Measurements from ENCODE around the gene GPN2.

The GPN2 gene

DNA sequence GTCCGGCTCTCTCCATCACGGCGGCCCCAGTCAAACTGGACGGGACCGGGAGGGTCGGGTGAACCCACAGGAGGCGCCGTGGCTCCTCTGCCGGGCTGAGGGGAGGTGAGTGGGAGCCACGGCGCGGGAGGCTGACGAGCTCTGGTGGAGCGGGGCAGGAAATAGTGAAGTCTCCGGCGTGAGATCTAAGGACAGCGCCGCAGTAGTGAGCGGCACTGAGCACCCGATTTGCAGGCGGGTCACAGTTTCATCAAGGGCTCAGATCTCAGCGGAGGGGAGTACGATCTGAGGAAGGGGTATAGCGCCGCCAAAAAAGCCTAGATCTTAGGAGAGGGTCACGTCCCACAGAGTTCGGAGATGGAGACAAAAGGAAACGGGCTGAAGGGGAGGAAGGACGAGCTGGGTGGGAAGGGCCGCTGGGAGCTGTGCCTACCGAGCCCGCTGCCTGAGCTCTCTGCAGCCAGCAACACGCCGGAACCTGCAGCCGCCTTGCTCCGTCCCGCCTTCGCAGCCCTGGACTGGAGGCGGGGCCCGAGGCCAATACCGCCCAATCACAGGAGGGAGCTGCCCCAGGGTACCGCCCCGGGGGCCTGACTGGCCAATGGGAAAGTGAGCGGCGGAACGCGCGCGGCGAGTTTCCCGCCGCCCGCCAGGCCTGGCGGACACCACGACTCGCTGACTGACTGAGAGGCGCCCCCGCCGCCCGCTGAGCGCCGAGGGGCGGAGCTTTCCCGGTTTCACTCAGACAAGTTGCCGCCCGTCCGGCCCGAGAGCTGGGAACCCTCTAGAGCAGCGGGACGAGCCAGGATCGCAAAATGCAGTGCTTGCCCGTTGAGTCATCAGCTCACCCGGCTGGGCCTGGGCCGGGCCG, 25.2 kb downstream of the GPN2 start:
- peak; percentile 97 for ATAC-seq
- no peak for TF ChIP-seq ZNF565 (CRISPR knock-in tag; conservative IDR thresholded peaks at IDR 0.05; ENCODE audit: low read depth)
- no peak for TF ChIP-seq POU6F1 (CRISPR knock-in tag; IDR thresholded peaks at IDR 0.05; ENCODE audit: borderline replicate concordance, low read depth)
- no peak for TF ChIP-seq ZFP30 (CRISPR knock-in tag; IDR thresholded peaks at IDR 0.05)
- no peak for TF ChIP-seq ZFP3 (CRISPR knock-in tag; IDR thresholded peaks at IDR 0.05)
- TF ChIP-seq ESRRG (CRISPR knock-in tag; IDR thresholded peaks at IDR 0.05): no peak
- TF ChIP-seq PPARA (CRISPR knock-in tag; IDR thresholded peaks at IDR 0.05; ENCODE audit: borderline replicate concordance): no peak
- TF ChIP-seq ZNF8 (CRISPR knock-in tag; IDR thresholded peaks at IDR 0.05): no peak
- TF ChIP-seq SNAI2 (CRISPR knock-in tag; IDR thresholded peaks at IDR 0.05): no peak
- no peak for TF ChIP-seq ARNTL (CRISPR knock-in tag; IDR thresholded peaks at IDR 0.05; ENCODE audit: borderline replicate concordance, low read depth)

- ATAC-seq: no peak
- no peak for TF ChIP-seq ESRRG (CRISPR knock-in tag; IDR thresholded peaks at IDR 0.05)
- TF ChIP-seq ZNF565 (CRISPR knock-in tag; conservative IDR thresholded peaks at IDR 0.05; ENCODE audit: low read depth): no peak
- TF ChIP-seq SNAI2 (CRISPR knock-in tag; IDR thresholded peaks at IDR 0.05): no peak
- TF ChIP-seq ARNTL (CRISPR knock-in tag; IDR thresholded peaks at IDR 0.05; ENCODE audit: borderline replicate concordance, low read depth): no peak
- TF ChIP-seq, protein P1, sequence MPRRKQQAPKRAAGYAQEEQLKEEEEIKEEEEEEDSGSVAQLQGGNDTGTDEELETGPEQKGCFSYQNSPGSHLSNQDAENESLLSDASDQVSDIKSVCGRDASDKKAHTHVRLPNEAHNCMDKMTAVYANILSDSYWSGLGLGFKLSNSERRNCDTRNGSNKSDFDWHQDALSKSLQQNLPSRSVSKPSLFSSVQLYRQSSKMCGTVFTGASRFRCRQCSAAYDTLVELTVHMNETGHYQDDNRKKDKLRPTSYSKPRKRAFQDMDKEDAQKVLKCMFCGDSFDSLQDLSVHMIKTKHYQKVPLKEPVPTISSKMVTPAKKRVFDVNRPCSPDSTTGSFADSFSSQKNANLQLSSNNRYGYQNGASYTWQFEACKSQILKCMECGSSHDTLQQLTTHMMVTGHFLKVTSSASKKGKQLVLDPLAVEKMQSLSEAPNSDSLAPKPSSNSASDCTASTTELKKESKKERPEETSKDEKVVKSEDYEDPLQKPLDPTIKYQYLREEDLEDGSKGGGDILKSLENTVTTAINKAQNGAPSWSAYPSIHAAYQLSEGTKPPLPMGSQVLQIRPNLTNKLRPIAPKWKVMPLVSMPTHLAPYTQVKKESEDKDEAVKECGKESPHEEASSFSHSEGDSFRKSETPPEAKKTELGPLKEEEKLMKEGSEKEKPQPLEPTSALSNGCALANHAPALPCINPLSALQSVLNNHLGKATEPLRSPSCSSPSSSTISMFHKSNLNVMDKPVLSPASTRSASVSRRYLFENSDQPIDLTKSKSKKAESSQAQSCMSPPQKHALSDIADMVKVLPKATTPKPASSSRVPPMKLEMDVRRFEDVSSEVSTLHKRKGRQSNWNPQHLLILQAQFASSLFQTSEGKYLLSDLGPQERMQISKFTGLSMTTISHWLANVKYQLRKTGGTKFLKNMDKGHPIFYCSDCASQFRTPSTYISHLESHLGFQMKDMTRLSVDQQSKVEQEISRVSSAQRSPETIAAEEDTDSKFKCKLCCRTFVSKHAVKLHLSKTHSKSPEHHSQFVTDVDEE (CRISPR knock-in tag; IDR thresholded peaks at IDR 0.05): no peak
- no peak for TF ChIP-seq TCF4 (CRISPR knock-in tag; IDR thresholded peaks at IDR 0.05; ENCODE audit: borderline replicate concordance)
- no peak for TF ChIP-seq CSDC2 (CRISPR knock-in tag; IDR thresholded peaks at IDR 0.05)
These were observed 26.4 kb downstream of the GPN2 start for GRCh38 chr1:26863685-26864077.

GRCh38 chr1:26862781-26863684, 27.1 kb downstream of the GPN2 start, which contains the start of gene SFN:
Gene SFN (plus strand): TSS chr1:26863149. CDS start chr1:26863213, 64 bp downstream.
- no peak for ATAC-seq
- TF ChIP-seq ZNF70 (CRISPR knock-in tag; IDR thresholded peaks at IDR 0.05): no peak
- no peak for TF ChIP-seq CSDC2 (CRISPR knock-in tag; IDR thresholded peaks at IDR 0.05)
- TF ChIP-seq POU6F1 (CRISPR knock-in tag; IDR thresholded peaks at IDR 0.05; ENCODE audit: borderline replicate concordance, low read depth): no peak
- TF ChIP-seq ESRRG (CRISPR knock-in tag; IDR thresholded peaks at IDR 0.05): no peak
- TF ChIP-seq PATZ1 (CRISPR knock-in tag; IDR thresholded peaks at IDR 0.05; ENCODE audit: borderline replicate concordance): no peak
- TF ChIP-seq ISL1 (CRISPR knock-in tag; IDR thresholded peaks at IDR 0.05): no peak
- no peak for TF ChIP-seq ZFP3 (CRISPR knock-in tag; IDR thresholded peaks at IDR 0.05)
- TF ChIP-seq ZC3H10 (CRISPR knock-in tag; IDR thresholded peaks at IDR 0.05): no peak
- no peak for TF ChIP-seq CREB5 (CRISPR knock-in tag; IDR thresholded peaks at IDR 0.05; ENCODE audit: low read depth)
- TF ChIP-seq ZFP30 (CRISPR knock-in tag; IDR thresholded peaks at IDR 0.05): no peak
- TF ChIP-seq, protein P1 (CRISPR knock-in tag; IDR thresholded peaks at IDR 0.05): no peak
- TF ChIP-seq GLIS3 (CRISPR knock-in tag; IDR thresholded peaks at IDR 0.05): no peak
- no peak for TF ChIP-seq OSR1 (CRISPR knock-in tag; IDR thresholded peaks at IDR 0.05)
- no peak for TF ChIP-seq PPARA (CRISPR knock-in tag; IDR thresholded peaks at IDR 0.05; ENCODE audit: borderline replicate concordance)

Data from SK-N-SH treated with all-trans-retinoic acid at 6 μM for 48 hours (cell line).